Astrocyte (in vitro differentiated cells and primary cell): ENCODE measurements around the gene DPF3. TPM values are rescaled to one million over a fixed set of nuclear protein-coding genes. Genes with fewer than 3 reads are reported as not detected.

Source experiments
- DNase-seq: peaks from one replicate; pipeline ENCODE4 v3.0.0-alpha.2; 2010; ENCODE audit warnings: low read depth
- FAIRE-seq: peaks from 2 replicates; lab custom pipeline; 2011; peaks lifted over from hg19 to GRCh38; lab: Jason Lieb, UNC
- H2AFZ ChIP-seq: 2 replicates; pipeline ENCODE4 v1.6.0; 2012; ENCODE audit warnings: low read depth, low read length, inconsistent platforms
- H3K27ac ChIP-seq: 2 replicates; pipeline ENCODE4 v1.5.1; 2011; ENCODE audit warnings: low read depth, low read length, inconsistent platforms
- H3K27me3 ChIP-seq: 2 replicates; pipeline ENCODE4 v1.6.0; 2011; ENCODE audit warnings: low read length, inconsistent platforms; ENCODE audit not compliant: insufficient read depth
- H3K36me3 ChIP-seq: 2 replicates; pipeline ENCODE4 v1.5.1; 2011; ENCODE audit warnings: low read length, inconsistent platforms; ENCODE audit not compliant: insufficient read depth
- H3K4me1 ChIP-seq: 2 replicates; pipeline ENCODE4 v1.5.1; 2011; ENCODE audit warnings: low read length, inconsistent platforms; ENCODE audit not compliant: insufficient read depth
- H3K4me2 ChIP-seq: 2 replicates; pipeline ENCODE4 v1.6.0; 2012; ENCODE audit warnings: low read length, inconsistent platforms
- H3K4me3 ChIP-seq: 2 replicates; pipeline ENCODE4 v1.5.1; 2011; ENCODE audit warnings: low read depth, mild to moderate bottlenecking, low read length, inconsistent platforms; ENCODE audit not compliant: insufficient read depth
- H3K79me2 ChIP-seq: 2 replicates; pipeline ENCODE4 v1.6.0; 2012; ENCODE audit warnings: mild to moderate bottlenecking, low read length, inconsistent platforms; ENCODE audit not compliant: insufficient read depth
- H3K9ac ChIP-seq: 2 replicates; pipeline ENCODE4 v1.6.0; 2012; ENCODE audit warnings: mild to moderate bottlenecking, low read length, inconsistent platforms
- H3K9me3 ChIP-seq: 2 replicates; pipeline ENCODE4 v1.5.1; 2012; ENCODE audit warnings: low read depth, mild to moderate bottlenecking, low read length, inconsistent platforms; ENCODE audit not compliant: insufficient read depth
- H4K20me1 ChIP-seq: 2 replicates; pipeline ENCODE4 v1.6.0; 2012; ENCODE audit warnings: low read length, inconsistent platforms; ENCODE audit not compliant: insufficient read depth
- H3K27ac Mint-ChIP-seq: one replicate; pipeline ENCODE4 v1.8.0; 2021; ENCODE audit warnings: mild to moderate bottlenecking, mixed read lengths; ENCODE audit not compliant: unreplicated experiment
- H3K27me3 Mint-ChIP-seq: one replicate; pipeline ENCODE4 v1.8.0; 2021; ENCODE audit warnings: low read depth, mixed read lengths; ENCODE audit not compliant: unreplicated experiment
- H3K36me3 Mint-ChIP-seq: one replicate; pipeline ENCODE4 v1.8.0; 2021; ENCODE audit warnings: low read depth, mixed read lengths; ENCODE audit not compliant: unreplicated experiment
- H3K4me1 Mint-ChIP-seq: one replicate; pipeline ENCODE4 v1.8.0; 2021; ENCODE audit warnings: low read depth, mixed read lengths; ENCODE audit not compliant: unreplicated experiment
- H3K4me3 Mint-ChIP-seq: one replicate; pipeline ENCODE4 v1.8.0; 2021; ENCODE audit warnings: mild to moderate bottlenecking, moderate library complexity, mixed read lengths; ENCODE audit not compliant: unreplicated experiment
- H3K9me3 Mint-ChIP-seq: one replicate; pipeline ENCODE4 v1.8.0; 2021; ENCODE audit warnings: mild to moderate bottlenecking, mixed read lengths; ENCODE audit not compliant: unreplicated experiment
- EZH2 ChIP-seq: IDR thresholded peaks from 2 replicates; pipeline ENCODE4 v1.6.1; 2012; ENCODE audit warnings: mild to moderate bottlenecking, low read length, inconsistent platforms; ENCODE audit not compliant: insufficient read depth
- total RNA-seq: library from RNA; stranded (reverse); gene quantifications from 2 replicates; pipeline ENCODE4 v1.2.1, GENCODE V29; 2021
- TF ChIP-seq, protein P1 (sequence below): IDR thresholded peaks from 2 replicates; pipeline ENCODE4 v1.5.1; 2011; ENCODE audit warnings: low read depth, mild to moderate bottlenecking, inconsistent platforms, low read length, moderate library complexity; ENCODE audit not compliant: insufficient read depth

Gene DPF3
- total RNA-seq, 1 donor from 2014 or later: 2.4 TPM

DNA sequence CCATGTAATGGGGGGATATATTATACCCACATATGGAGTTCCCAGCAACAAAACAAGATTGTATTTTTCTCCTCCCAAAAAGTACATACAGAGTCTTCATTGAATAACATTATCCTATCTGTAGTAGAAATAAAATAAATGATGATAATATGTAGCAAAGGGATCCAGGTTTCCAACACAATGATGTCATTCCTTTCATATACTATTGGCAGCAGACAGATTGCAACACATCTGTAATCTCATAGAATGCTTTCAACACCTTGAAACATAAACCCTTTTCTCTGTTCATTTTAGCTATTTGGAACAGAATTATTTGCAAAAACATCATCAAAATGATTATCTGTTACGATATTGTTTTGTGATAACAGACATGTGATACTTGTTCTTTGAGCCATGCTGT lies 317.6 kb downstream of the DPF3 start:
- no peaks in the 10 kb centered on the region for H4K20me1 ChIP-seq
- H3K27me3 ChIP-seq: no peaks in the 10 kb centered on the region
- H3K36me3 ChIP-seq: no peaks in the 10 kb centered on the region
- FAIRE-seq (no peak), DNase-seq (no peak)
- no peak overlapping the region for H2AFZ ChIP-seq
- Mint-ChIP-seq H3K27me3 (peaks cover 29% of the 10 kb centered on the region), H3K4me1 (peaks cover 5% of the 10 kb centered on the region), H3K27ac (no peak overlapping the region), H3K36me3 (peaks cover 2% of the 10 kb centered on the region), H3K9me3 (peaks cover under 1% of the 10 kb centered on the region), H3K4me3 (no peak overlapping the region)
- H3K4me1 ChIP-seq: no peaks in the 10 kb centered on the region
- TF ChIP-seq, protein P1, sequence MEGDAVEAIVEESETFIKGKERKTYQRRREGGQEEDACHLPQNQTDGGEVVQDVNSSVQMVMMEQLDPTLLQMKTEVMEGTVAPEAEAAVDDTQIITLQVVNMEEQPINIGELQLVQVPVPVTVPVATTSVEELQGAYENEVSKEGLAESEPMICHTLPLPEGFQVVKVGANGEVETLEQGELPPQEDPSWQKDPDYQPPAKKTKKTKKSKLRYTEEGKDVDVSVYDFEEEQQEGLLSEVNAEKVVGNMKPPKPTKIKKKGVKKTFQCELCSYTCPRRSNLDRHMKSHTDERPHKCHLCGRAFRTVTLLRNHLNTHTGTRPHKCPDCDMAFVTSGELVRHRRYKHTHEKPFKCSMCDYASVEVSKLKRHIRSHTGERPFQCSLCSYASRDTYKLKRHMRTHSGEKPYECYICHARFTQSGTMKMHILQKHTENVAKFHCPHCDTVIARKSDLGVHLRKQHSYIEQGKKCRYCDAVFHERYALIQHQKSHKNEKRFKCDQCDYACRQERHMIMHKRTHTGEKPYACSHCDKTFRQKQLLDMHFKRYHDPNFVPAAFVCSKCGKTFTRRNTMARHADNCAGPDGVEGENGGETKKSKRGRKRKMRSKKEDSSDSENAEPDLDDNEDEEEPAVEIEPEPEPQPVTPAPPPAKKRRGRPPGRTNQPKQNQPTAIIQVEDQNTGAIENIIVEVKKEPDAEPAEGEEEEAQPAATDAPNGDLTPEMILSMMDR: no peak
- TF ChIP-seq EZH2: no peak
- H3K4me3 ChIP-seq: no peak overlapping the region
- H3K79me2 ChIP-seq: no peaks in the 10 kb centered on the region
- H3K9ac ChIP-seq: no peak overlapping the region
- no peak overlapping the region for H3K27ac ChIP-seq
- no peaks in the 10 kb centered on the region for H3K9me3 ChIP-seq
- no peak overlapping the region for H3K4me2 ChIP-seq

DNA sequence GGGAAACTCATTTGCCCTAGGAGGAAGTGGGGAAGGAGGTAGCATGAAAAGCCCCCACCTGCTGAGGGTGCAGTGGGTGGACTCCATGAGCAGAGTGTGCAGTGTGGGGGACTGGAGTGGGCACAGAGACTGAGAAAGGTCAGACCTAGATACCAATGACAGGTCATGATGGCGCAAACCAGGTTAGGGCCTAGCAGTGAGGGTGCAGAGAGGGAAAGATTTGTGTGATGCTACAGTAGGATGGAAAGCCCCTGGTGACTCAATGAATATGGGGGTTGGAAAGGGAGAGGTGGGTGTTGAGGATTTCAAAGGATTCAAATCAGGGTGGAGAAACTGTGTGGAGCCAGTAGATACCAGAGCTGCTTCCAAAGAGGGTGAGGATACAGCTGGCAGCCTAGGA lies 319.2 kb downstream of the DPF3 start:
- Histone ChIP-seq H3K4me2 (no peak overlapping the region), H4K20me1 (no peaks in the 10 kb centered on the region), H3K36me3 (no peaks in the 10 kb centered on the region), H3K79me2 (no peaks in the 10 kb centered on the region), H3K9me3 (no peaks in the 10 kb centered on the region), H3K27me3 (no peaks in the 10 kb centered on the region), H2AFZ (no peak overlapping the region), H3K27ac (no peak overlapping the region), H3K9ac (no peak overlapping the region), H3K4me1 (no peaks in the 10 kb centered on the region), H3K4me3 (no peak overlapping the region)
- peaks cover 2% of the 10 kb centered on the region for H3K4me1 Mint-ChIP-seq
- DNase-seq (no peak), FAIRE-seq (no peak)
- peaks cover 2% of the 10 kb centered on the region for H3K36me3 Mint-ChIP-seq
- no peak overlapping the region for H3K4me3 Mint-ChIP-seq
- peaks cover 26% of the 10 kb centered on the region for H3K27me3 Mint-ChIP-seq
- TF ChIP-seq, protein P1: no peak
- TF ChIP-seq EZH2: no peak
- H3K9me3 Mint-ChIP-seq: no peaks in the 10 kb centered on the region
- H3K27ac Mint-ChIP-seq: no peak overlapping the region

- Histone ChIP-seq H3K4me1 (no peaks in the 10 kb centered on the region), H3K4me3 (no peak overlapping the region), H3K27me3 (no peaks in the 10 kb centered on the region), H3K27ac (no peak overlapping the region), H3K79me2 (no peaks in the 10 kb centered on the region), H2AFZ (no peak overlapping the region), H3K9ac (no peak overlapping the region), H3K36me3 (no peaks in the 10 kb centered on the region), H4K20me1 (no peaks in the 10 kb centered on the region), H3K4me2 (no peak overlapping the region), H3K9me3 (no peaks in the 10 kb centered on the region)
- DNase-seq: no peak
- peaks cover 2% of the 10 kb centered on the region for H3K4me1 Mint-ChIP-seq
- peaks cover 22% of the 10 kb centered on the region for H3K27me3 Mint-ChIP-seq
- no peak overlapping the region for H3K4me3 Mint-ChIP-seq
- FAIRE-seq: no peak
- no peak for TF ChIP-seq EZH2
- TF ChIP-seq, protein P1: no peak
- H3K27ac Mint-ChIP-seq: peak overlapping the region; percentile 11
- H3K9me3 Mint-ChIP-seq: no peaks in the 10 kb centered on the region
- H3K36me3 Mint-ChIP-seq: peaks cover 2% of the 10 kb centered on the region
These were observed 320.0 kb downstream of the DPF3 start for GRCh38 chr14:72573725-72574417.
